NK-92 (cell line): Measurements from ENCODE around the gene HIVEP3.
"Not testable (repeated sequence)": the region's sequence is repeated elsewhere in the genome, so short reads cannot be mapped to it uniquely, and the experiment has no call there.

Source experiments
- DNase-seq: peaks from one replicate; lab custom pipeline; 2025; ENCODE audit not compliant: unreplicated experiment; lab: John Stamatoyannopoulos, UW

Gene HIVEP3

DNA sequence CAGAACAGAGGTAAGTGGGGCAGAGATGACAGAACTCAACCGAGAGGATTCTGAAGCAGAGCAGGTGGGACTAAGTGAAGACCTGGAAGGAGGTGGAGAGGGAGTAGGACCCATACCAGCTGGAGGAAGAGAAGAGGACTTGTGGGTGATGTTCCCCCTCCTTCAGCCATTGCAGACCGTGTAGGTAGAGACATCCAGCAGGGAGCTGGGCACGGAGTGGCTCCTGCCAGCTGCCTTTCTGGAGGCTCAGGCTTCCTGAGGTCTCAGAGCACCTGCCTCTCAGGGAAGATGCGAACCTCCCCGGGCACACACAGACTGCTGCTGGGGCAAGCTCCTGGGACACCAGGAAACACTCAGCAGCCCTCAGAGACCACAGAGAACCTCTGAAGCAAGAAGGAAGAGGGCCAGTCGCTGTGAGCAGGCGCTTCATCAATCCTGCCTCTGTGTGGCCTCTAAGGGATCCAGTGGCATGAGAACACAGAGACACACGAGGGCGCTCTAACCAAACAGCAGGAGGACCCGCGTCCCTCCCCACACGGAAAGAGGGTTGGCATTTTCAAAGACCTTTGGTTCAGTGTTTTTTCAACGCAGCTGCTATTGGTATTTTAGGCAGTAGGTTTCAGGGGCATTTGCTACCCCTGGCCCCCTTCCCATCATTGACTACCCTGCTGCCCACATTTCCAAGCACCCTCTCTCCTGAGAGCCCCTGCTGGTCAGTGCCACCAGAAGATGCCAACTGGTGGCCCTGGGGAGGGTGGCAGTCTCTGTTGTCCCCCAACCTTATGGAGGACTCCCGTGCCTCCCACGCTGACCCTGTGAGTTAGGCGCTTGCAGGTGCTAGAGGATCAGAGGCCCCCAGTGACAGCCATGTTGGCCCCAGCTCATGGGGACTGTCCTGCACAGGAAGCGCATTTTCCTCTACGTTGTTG is 344.7 kb downstream of the HIVEP3 start:
- DNase-seq = no peak

DNA sequence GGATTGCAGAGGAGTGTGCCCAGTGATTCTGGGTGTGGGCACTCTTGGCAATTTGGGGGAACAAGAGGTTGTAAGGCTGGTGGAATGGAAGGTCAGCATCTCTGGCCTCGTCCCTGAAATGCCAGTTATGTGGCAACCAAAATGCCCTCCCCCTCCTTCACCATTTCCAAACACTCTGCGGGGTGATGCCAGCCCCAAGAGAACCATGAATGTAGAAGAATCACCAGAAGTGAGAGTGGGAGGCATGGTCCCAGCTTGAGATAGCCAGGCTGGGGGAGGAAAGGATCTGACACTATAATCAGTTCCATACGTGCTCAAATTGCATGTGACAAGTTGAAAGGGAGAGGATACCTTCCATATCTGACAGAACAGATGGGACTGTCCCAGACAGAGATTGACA is 345.5 kb downstream of the HIVEP3 start:
- DNase-seq = no peak

DNA sequence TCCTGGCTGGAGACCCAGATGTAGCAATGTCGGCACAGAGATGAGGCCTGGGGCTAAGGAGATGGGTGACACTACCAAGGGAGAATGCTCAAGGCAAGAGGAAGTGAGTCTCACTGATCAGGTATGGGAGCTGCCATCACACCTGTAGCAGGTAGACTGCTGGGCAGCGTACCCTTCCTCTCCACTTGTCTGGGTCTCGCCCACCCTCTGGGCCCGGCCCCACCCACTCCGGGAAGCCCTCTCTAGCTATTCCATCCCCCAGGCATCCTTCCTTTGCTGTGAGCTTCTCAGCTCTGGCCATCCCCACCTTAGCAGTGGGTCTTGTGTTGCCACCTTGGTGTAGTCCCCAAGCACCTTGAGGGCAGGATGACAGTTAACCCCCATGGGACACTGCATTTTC is 346.5 kb downstream of the HIVEP3 start:
- DNase-seq = no peak

DNA sequence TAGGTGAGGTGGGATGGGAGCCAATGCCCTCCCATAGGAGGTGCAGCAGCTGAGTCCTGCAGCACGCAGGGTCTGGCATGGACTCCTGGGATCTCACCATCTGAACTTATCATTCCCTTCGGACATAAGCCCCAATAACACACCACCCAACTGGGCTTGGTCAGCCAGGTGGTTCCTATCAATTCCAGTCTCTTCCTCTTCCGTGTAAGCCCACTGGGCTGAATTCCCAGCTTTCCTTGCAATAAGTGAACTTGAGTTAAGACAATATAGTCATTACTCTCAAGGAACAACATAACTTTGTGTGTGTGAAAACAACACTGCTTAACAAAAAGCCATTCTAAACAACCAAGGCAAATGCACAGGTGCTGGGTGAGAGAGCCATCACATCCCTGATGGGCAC is 347.7 kb downstream of the HIVEP3 start:
- no peak for DNase-seq

DNA sequence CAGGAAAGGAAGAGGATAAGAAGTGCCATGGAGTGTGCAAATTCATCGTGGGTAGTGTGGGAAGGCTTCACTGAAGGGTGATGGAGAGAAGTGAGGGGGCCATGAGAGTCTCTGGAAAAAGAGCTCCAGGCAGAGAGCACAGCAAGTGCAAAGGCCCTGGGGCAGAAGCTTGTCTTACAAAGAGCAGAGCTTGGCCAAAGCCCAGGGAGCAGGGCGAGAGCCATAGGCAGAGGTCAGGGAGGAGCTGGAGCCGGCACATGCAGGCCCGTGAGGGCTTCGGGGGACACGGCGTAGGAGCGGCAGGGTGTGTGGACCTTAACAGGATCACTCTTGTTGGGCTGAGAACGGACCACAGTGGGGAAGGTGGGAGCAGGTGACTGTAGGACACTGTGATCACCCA is 350.5 kb downstream of the HIVEP3 start:
- DNase-seq = no peak

DNA sequence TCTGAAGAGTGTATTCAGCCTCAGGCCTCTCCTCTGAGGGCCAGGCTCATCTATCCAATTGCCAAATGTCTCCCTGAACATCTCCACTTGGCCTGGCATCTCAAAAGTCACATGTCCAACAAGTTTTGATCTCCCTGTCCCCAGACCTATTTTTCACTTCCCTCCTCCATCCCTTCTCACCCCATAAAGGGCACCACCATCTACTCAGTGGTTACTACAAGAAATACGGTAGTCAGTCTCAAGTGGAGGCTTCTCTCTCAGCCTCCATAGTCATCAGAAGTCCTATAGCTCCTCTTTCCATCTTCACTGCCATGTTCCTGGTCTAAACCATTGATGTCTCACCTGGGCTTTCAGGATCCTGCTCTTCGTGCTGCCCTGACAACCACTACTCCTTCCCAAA is 351.8 kb downstream of the HIVEP3 start:
- DNase-seq = no peak

DNA sequence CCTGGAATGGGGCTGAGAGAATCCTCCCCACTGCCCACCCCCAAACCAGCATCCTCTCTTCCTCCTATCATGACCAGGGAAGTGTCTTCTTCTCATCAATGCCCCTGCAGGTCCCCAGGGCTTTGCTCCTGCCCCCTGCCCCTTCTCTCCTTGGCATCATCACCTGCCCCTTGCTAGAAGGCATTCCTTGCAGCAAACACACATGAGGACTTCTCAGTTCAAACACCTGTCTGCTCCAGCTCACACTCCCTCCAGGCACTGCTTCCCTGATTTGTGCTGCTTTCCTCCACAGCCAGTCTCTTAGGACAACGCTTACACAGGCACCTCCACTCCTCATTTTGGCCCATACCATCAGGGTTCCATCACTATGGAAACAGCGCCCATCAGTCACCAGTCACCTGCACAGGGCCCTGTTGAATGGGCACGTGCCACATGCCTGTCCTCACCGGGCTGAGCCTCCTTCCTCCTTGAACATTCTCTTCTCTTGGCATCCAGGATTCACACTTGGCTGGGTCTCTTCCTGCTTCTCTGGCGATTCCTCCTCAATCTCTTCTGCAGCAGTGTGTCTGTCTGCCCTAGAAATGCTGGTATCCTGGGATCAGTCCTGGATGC is 352.3 kb downstream of the HIVEP3 start:
- no peak for DNase-seq

DNA sequence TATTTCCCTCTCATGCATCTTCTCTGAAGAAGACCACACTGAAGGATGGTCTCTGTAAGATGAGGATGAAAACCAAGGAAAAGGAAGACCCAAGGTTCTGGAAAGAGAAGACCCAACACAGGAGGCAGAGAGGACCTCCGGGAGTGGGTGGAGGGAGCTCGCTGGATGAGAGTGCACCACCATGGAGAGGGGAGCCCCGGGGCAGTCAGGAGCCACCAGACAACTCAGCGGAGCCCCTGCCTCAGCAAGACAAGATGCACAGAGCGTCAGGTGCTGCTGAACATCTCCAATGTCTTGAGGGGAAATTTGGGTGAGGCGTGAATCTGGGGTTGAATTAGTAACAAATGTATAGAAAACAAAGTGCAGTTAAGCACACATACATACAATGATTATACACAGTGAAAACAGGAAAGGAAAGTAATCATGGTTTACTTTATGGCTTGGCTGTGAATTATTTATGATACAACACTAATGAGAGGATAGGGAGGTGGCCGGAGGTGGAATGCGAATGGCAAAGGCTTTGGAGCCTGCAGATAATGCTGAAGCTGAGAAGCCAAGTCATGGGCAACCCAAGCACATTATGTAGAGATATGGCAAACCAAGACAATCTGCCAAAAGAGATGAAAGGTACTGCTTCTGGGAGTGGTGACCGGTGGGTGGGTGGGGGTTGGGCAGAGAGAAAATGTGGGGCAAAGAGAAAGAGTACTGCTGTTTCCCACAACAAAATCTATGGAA is 353.8 kb downstream of the HIVEP3 start:
- no peak for DNase-seq

DNA sequence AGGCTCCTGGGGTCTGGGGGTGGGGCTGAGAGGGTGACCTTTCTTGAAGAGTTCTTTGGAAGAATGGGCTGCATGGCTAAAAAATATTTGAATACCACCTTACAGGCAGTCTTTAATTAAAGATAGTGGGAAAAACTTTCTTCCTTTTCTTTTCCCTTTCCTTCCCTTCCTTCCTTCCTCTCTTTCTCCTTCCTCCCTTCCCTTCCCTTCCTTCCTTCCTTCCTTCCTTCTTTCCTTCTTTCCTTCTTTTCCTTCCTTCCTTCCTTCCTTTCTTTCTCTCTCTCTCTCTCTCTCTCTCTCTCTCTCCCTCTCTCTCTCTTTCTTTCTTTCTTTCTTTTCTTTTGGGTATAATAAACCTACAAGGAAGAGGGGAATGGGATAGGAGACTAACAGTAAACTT is 356.4 kb downstream of the HIVEP3 start:
- DNase-seq = no peak

DNA sequence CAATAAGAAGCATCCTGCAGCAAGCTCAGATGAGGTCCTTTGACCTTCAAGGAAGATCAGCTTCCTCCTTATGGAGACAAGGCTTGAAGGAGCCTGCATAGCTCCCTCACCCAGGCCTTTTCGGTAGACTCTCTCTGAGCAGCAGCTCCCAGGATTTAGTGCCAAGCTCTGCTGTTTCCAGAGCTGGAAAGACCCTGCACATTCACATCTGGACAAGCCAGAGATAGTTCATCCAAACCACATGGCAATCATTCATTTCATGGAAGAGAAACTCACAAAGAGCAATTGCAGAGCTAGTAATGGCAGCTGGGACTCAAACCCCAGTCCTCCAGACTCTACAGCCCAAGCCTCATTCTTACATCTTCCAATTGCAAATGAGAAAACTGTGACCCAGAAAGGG is 357.8 kb downstream of the HIVEP3 start:
- DNase-seq = no peak

DNA sequence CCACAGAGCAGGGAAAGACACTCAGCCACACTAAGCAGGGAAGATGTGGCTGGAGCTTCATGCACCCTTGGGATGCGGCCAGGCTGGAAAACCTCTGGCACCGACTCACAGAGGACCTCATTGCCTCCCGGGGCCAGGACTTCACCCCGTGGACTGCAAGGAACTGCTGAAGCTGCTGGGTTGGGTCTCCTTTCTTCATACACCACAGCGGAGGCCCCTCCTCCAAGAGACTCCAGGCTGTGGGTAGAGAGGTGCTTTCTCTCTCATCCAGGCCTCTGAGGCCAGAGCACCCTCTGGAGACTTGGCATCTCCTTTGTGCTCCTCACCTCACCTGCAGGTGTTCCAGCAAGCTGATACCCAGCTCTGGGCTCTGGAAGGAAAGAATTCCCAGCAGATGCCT is 358.2 kb downstream of the HIVEP3 start:
- DNase-seq = no peak

DNA sequence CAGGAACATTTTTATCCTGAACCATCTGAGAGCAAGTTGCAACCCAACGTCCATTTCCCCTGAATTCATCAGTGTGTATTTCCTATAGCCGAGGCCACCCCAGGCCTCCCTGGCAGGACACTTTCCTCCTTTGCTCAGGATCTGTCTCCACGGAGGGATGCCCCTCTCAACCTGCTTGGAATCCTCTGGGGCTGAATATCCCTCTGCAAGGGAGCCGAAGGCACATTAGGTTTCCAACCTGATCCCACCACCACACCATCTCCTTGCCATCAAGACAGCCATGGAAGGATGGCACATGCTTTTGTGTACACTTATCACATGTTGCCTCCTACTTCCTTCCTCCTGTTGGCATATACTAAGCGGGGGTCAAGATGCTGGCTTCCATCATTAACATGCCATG is 359.4 kb downstream of the HIVEP3 start:
- DNase-seq = no peak

DNA sequence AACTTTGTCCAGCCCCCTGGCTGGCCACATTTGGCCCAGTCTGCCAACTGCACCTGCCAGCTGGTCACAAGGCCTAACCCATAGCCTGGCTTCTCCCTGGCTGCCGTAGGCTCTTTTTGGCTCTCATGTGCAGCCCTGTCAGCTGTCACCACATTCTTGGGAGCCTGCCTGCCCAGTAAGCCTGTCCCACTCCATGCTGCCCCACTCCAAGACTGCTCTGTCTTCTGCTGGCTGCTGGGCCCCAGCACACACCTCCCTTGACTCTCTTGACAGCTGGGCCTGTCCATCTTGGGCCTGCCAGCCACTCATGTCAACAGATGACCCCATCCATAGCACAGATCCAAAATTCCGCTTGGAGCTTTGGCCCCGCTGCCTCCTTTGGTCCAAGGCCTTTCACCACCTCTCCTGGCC is 360.0 kb downstream of the HIVEP3 start:
- DNase-seq = no peak

DNA sequence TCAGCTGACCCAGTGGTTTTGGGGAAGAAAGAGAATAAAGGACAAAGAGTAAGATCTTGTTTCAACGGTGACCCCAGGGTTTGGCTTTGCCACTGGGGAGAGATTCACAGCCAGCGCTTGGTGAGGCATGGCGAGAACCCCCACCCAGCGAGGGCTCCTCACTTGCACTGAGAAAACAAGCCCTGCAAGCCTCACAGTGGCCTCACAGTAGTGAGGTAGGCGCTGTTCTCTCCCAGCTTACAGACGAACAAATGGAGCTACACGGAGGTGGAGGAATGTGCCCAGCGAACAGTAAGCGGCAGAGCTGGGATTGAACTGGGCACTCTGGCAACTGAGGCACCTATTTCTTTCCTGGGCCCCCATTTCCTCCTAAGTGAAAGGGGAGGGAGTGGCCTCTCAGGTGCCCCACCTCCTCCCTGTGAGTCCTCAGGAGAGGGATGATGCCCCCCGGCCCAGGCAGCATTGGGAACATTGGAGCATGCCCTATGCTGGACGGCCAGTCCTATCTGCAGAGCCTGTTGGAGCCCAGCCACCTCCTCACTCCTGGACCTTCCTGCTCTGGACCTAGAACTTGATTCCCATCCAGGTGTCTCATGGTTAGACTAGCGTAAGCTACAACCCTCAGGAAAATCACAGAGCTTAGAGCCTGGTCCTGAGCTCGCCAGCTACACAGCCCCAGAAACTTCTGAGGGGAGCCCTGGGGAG is 360.8 kb downstream of the HIVEP3 start:
- DNase-seq = no peak

DNA sequence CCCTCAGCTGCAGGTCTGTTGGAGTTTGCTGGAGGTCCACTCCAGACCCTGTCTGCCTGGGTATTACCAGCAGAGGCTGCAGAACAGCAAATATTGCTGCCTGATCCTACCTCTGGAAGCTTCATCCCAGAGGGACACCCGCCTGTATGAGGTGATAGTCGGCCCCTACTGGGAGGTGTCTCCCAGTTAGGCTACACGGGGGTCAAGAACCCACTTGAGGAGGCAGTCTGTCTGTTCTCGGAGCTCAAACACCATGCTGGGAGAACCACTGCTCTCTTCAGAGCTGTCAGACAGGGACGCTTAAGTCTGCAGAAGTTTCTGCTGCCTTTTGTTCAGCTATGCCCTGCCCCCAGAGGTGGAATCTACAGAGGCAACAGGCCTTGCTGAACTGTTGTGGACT is 364.0 kb downstream of the HIVEP3 start:
- DNase-seq = not testable (repeated sequence)

DNA sequence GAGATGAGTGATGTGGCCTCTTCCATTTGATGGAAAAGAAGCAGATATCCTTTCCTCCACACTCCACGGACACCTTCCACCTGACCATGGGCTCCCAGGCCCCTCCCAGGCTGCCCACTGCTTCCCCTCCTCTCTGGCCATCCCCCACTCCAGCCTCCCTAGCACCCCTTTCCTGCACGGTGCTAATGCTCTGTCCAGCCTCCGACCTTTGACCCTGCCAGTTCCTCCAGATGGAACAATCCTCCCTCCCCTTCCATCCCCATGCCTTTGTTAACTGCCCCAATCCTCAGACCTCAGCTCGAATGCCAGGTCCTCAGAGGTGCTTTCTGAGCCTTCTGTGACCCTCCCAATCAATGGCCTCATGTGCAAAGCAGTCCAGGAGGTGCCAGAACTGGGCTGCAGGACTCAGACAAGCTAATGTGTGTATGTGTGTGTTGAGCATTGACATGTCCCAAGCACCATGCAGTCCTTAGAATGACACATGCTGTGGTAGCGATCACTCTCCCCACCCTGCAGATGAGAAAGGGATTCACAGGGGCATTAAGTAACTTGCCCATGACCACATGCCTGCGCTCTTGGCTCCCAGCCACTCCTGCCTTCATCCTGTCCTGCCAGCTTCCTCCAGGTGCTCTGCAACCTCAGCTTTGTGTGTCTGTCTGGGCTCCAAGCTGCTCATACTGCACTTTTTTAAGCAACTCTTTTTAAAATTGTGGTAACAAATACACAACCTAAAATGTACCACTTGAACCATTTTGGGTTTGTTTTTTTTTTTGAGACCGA is 370.8 kb downstream of the HIVEP3 start:
- DNase-seq = no peak

DNA sequence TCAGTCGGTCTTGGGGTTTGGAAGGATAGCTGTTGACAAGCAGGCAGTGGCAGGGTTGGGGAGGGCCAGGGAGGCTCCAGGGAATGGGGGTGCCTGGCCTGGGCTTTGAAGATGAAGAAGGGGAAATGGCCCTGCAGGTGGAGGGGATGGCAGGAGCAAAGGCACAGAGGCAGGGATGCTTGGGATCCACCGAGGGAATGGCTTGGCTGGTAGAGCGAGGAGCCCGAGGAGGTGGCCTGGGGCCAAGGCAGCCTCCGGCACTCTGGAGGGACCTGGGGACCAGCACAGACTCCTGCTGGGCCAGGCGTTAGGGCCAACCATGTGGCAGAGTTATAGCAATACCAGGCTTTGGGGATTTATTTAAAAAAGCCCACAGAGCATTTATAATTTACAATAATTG is 371.4 kb downstream of the HIVEP3 start:
- no peak for DNase-seq

DNA sequence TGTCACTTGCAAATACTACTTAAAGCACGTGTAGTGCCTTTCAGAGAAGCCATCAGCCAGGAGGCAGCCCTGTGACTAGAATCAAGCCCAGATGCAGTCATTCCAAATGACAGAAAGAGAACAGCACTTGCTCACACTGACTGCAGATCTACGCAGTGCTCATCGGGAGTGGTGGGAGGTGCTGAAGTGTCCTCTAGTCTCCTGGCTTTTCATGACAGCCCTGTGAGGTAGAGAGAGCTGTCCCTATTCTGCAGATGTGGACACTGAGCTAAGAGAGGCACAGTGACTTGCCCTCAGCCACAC is 371.9 kb downstream of the HIVEP3 start:
- no peak for DNase-seq

DNA sequence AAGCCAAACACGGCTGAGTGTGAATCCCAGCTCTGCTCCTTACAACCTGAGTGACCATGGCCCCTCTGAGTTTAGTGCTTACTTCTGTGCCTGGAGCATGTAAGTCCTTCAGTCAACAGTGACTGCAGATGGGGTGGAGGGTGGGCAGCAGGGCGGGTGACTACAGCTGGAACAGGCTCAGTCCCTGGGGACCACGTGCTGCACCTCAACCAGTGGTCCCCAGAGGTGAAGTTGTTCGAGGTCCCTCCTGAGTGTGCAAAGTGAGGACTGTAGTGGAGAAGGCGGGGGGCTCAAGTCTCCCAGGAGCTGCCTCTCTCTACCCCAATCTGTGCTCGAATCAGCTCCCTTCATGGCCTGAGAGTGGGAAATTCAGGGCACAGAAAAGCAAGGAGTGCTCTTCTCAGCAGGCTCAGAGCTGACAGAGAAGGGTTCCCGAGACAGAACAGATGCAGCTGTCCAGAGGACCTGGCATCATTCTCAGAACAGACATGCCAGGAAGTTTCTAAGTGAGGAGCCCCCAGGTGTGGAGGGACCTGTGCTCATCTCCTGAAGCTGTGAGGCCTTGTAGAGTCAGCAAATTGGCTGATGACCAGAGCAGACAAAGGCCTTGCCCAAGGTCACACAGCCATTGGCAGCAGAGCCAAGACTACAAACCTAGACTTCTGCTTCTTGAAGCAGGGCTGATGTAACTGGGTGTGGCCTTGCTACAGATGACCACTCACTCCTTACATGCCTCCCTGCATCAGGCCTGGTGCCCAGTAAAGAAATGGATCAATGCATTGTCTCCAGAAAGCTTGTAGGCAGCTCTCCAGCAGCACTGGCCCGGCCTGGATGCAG is 372.5 kb downstream of the HIVEP3 start:
- DNase-seq = no peak
